Fibroblast of mammary gland (primary cell): ENCODE results near the gene RHOT1.
A peak's percentile ranks its signal among the peaks of the same experiment; 100 is the strongest.
"Not testable (repeated sequence)": the region's sequence is repeated elsewhere in the genome, so short reads cannot be mapped to it uniquely, and the experiment has no call there.

Experiments used
- DNase-seq: peaks from one replicate; pipeline ENCODE4 v3.0.0-alpha.2; 2010; ENCODE audit warnings: low read depth
- H3K4me3 ChIP-seq: 2 replicates; pipeline ENCODE4 v1.5.1; 2011; ENCODE audit warnings: low read depth, mild to moderate bottlenecking, low read length, moderate library complexity; ENCODE audit not compliant: control insufficient read depth
- CTCF ChIP-seq: conservative IDR thresholded peaks from 2 replicates; pipeline ENCODE4 v1.5.1; 2011; ENCODE audit warnings: low read depth, low read length, inconsistent platforms; ENCODE audit not compliant: control insufficient read depth, insufficient read depth

RHOT1 gene

GRCh38 chr17:32104158-32104557 lies 38.1 kb upstream of the RHOT1 start:
- no peak for DNase-seq
- no peak for TF ChIP-seq CTCF
- H3K4me3 ChIP-seq, result no peak overlapping the region

GRCh38 chr17:32106471-32106981 lies 35.8 kb upstream of the RHOT1 start:
- DNase-seq, H3K4me3 ChIP-seq: not testable (repeated sequence)

- H3K4me3 ChIP-seq, DNase-seq: not testable (repeated sequence)
Observed at GRCh38 chr17:32107194-32107593, 35.1 kb upstream of the RHOT1 start.

- no peak for DNase-seq
- TF ChIP-seq CTCF, result no peak
- H3K4me3 ChIP-seq, result no peak overlapping the region
Observed at GRCh38 chr17:32110596-32110995, 31.7 kb upstream of the RHOT1 start.

- DNase-seq, result peak; percentile 57
- TF ChIP-seq CTCF, result peak; percentile 32
- H3K4me3 ChIP-seq, result no peak overlapping the region
Observed at GRCh38 chr17:32111141-32111771, 31.0 kb upstream of the RHOT1 start.

- TF ChIP-seq CTCF, result no peak
- DNase-seq, result no peak
Observed at GRCh38 chr17:32112416-32112815, 29.9 kb upstream of the RHOT1 start.

GRCh38 chr17:32114536-32114935 lies 27.8 kb upstream of the RHOT1 start:
- no peak for TF ChIP-seq CTCF
- H3K4me3 ChIP-seq, result no peak overlapping the region
- DNase-seq, result no peak

More at GRCh38 chr17:32112416-32112815, 29.9 kb upstream of the RHOT1 start:
- no peak overlapping the region for H3K4me3 ChIP-seq

- not testable (repeated sequence) for DNase-seq
Observed at GRCh38 chr17:32115546-32115945, 26.8 kb upstream of the RHOT1 start.

More at GRCh38 chr17:32115546-32115945, 26.8 kb upstream of the RHOT1 start:
- not testable (repeated sequence) for H3K4me3 ChIP-seq
